Measurements from ENCODE around the gene TRAF3.

Gene TRAF3

GRCh38 chr14:102779574-102780315 is 2.5 kb downstream of the TRAF3 start:
- peaks cover 50 to 70% (median 64%) of the 10 kb centered on the region in 11 experiments for H4K20me1 ChIP-seq
- H3K4me1 ChIP-seq: peaks cover 44 to 72% (median 51%) of the 10 kb centered on the region in 10 experiments
- H3K36me3 ChIP-seq: peaks cover 0 to 14% (median 4%) of the 10 kb centered on the region in 11 experiments; a peak in 4 of 22 replicates
- H3K4me2 ChIP-seq: peak overlapping the region; percentile 80 to 95 (median 90)
- TF ChIP-seq Cebpa-rat (IDR thresholded peaks at IDR 0.05): peak in 5 of 11 experiments; percentile 21 to 79 (median 63); a peak in 7 of 22 replicates
- H3K9ac ChIP-seq: peak overlapping the region in 10 of 11 experiments; percentile 96 to 100 (median 98); a peak in 17 of 22 replicates
- 0 out of 22 replicates have a peak overlapping the region, but pooled peaks of 1 of the 11 experiments have one; percentile 99 for H3K27ac ChIP-seq
- H3K4me3 ChIP-seq: peak overlapping the region in 9 of 10 experiments; percentile 82 to 100 (median 99); a peak in 15 of 20 replicates
- H3K27me3 ChIP-seq: no peaks in the 10 kb centered on the region
- H3K9me3 ChIP-seq (replicated peaks in 1 of 11): no peaks in the 10 kb centered on the region

GRCh38 chr14:102781063-102781462 is 3.8 kb downstream of the TRAF3 start:
- no peak overlapping the region for H3K27ac ChIP-seq

GRCh38 chr14:102782974-102783373 is 5.7 kb downstream of the TRAF3 start:
- H3K4me3 ChIP-seq: no peak overlapping the region
- H3K27ac ChIP-seq: no peak overlapping the region
- H3K9ac ChIP-seq: no peak overlapping the region
- peaks cover 0 to 14% (median 4%) of the 10 kb centered on the region in 11 experiments; a peak in 5 of 22 replicates for H3K36me3 ChIP-seq
- H3K27me3 ChIP-seq: no peaks in the 10 kb centered on the region
- H4K20me1 ChIP-seq: peaks cover 76 to 100% (median 97%) of the 10 kb centered on the region in 11 experiments
- H3K4me1 ChIP-seq: peaks cover 23 to 83% (median 29%) of the 10 kb centered on the region in 10 experiments
- H3K4me2 ChIP-seq: peak overlapping the region in 1 of 11 experiments; percentile 38; a peak in 1 of 22 replicates
- H3K9me3 ChIP-seq (replicated peaks in 1 of 11): no peaks in the 10 kb centered on the region
- no peak for TF ChIP-seq Cebpa-rat (IDR thresholded peaks at IDR 0.05)

More at GRCh38 chr14:102781063-102781462, 3.8 kb downstream of the TRAF3 start:
- Histone ChIP-seq H3K36me3 (peaks cover 0 to 14% (median 4%) of the 10 kb centered on the region in 11 experiments; a peak in 4 of 22 replicates), H3K9me3 (replicated peaks in 1 of 11) (no peaks in the 10 kb centered on the region), H3K4me3 (no peak overlapping the region), H3K4me2 (peak overlapping the region in 9 of 11 experiments; percentile 80 to 92 (median 88); a peak in 13 of 22 replicates), H3K4me1 (peaks cover 31 to 73% (median 38%) of the 10 kb centered on the region in 10 experiments), H3K27me3 (no peaks in the 10 kb centered on the region), H4K20me1 (peaks cover 63 to 83% (median 78%) of the 10 kb centered on the region in 11 experiments), H3K9ac (no peak overlapping the region)
- TF ChIP-seq Cebpa-rat (IDR thresholded peaks at IDR 0.05): no peak

- H3K9me3 ChIP-seq (replicated peaks in 1 of 11): no peaks in the 10 kb centered on the region
- H3K9ac ChIP-seq: 0 out of 22 replicates have a peak overlapping the region, but pooled peaks of 1 of the 11 experiments have one; percentile 4
- H3K4me3 ChIP-seq: no peak overlapping the region
- no peak for TF ChIP-seq Cebpa-rat (IDR thresholded peaks at IDR 0.05)
- H3K4me2 ChIP-seq: peak overlapping the region in 1 of 11 experiments; percentile 24; a peak in 1 of 22 replicates
- H3K4me1 ChIP-seq: peaks cover 8 to 74% (median 13%) of the 10 kb centered on the region in 10 experiments
- no peaks in the 10 kb centered on the region for H3K27me3 ChIP-seq
- H4K20me1 ChIP-seq: peaks cover 64 to 100% (median 100%) of the 10 kb centered on the region in 11 experiments; a peak in 21 of 22 replicates
- H3K27ac ChIP-seq: no peak overlapping the region
- peaks cover 0 to 14% (median 4%) of the 10 kb centered on the region in 11 experiments; a peak in 6 of 22 replicates for H3K36me3 ChIP-seq
These were observed 7.8 kb downstream of the TRAF3 start for GRCh38 chr14:102784892-102785594.

GRCh38 chr14:102785595-102785963 is 8.3 kb downstream of the TRAF3 start:
- Histone ChIP-seq H3K9me3 (replicated peaks in 1 of 11) (peaks cover 0 to 4% (median 0%) of the 10 kb centered on the region in 11 experiments; a peak in 3 of 22 replicates), H3K27ac (no peak overlapping the region), H3K27me3 (no peaks in the 10 kb centered on the region), H3K36me3 (peaks cover 0 to 14% (median 4%) of the 10 kb centered on the region in 11 experiments; a peak in 6 of 22 replicates), H3K4me3 (no peak overlapping the region), H3K4me1 (peaks cover 2 to 69% (median 8%) of the 10 kb centered on the region in 10 experiments; a peak in 15 of 20 replicates), H3K9ac (no peak overlapping the region), H3K4me2 (peak overlapping the region in 1 of 11 experiments; percentile 36; a peak in 2 of 22 replicates), H4K20me1 (peaks cover 59 to 100% (median 99%) of the 10 kb centered on the region in 11 experiments; a peak in 21 of 22 replicates)
- TF ChIP-seq Cebpa-rat (IDR thresholded peaks at IDR 0.05): no peak

GRCh38 chr14:102786768-102787167 is 9.5 kb downstream of the TRAF3 start:
- no peaks in the 10 kb centered on the region for H3K27me3 ChIP-seq
- peaks cover 0 to 16% (median 9%) of the 10 kb centered on the region in 11 experiments; a peak in 19 of 22 replicates for H3K9me3 ChIP-seq (replicated peaks in 1 of 11)
- peaks cover 48 to 100% (median 93%) of the 10 kb centered on the region in 11 experiments; a peak in 21 of 22 replicates for H4K20me1 ChIP-seq
- H3K27ac ChIP-seq: no peak overlapping the region
- H3K4me3 ChIP-seq: no peak overlapping the region
- H3K4me2 ChIP-seq: peak overlapping the region in 3 of 11 experiments; percentile 8 to 66 (median 30); a peak in 4 of 22 replicates
- no peak overlapping the region for H3K9ac ChIP-seq
- TF ChIP-seq Cebpa-rat (IDR thresholded peaks at IDR 0.05): no peak
- peaks cover 0 to 61% (median 0%) of the 10 kb centered on the region in 10 experiments; a peak in 9 of 20 replicates for H3K4me1 ChIP-seq
- peaks cover 0 to 9% (median 3%) of the 10 kb centered on the region in 11 experiments; a peak in 18 of 22 replicates for H3K36me3 ChIP-seq

- Histone ChIP-seq H3K9ac (no peak overlapping the region), H3K36me3 (peaks cover 0 to 28% (median 25%) of the 10 kb centered on the region in 11 experiments; a peak in 21 of 22 replicates), H3K4me1 (peaks cover 3 to 53% (median 8%) of the 10 kb centered on the region in 10 experiments), H3K27me3 (no peaks in the 10 kb centered on the region), H3K27ac (no peak overlapping the region), H3K4me3 (no peak overlapping the region), H4K20me1 (peaks cover 32 to 100% (median 90%) of the 10 kb centered on the region in 11 experiments; a peak in 21 of 22 replicates), H3K4me2 (no peak overlapping the region), H3K9me3 (replicated peaks in 1 of 11) (peaks cover 18 to 40% (median 33%) of the 10 kb centered on the region in 11 experiments)
- TF ChIP-seq Cebpa-rat (IDR thresholded peaks at IDR 0.05): no peak
These were observed 12.1 kb downstream of the TRAF3 start for GRCh38 chr14:102789349-102789748.
